Cortex of kidney (tissue), 1 donor: ENCODE results near the gene IL17B.

ENCODE experiments used
- DNase-seq: peaks from one replicate; lab custom pipeline; 2025; lab: John Stamatoyannopoulos, UW

IL17B gene

DNA sequence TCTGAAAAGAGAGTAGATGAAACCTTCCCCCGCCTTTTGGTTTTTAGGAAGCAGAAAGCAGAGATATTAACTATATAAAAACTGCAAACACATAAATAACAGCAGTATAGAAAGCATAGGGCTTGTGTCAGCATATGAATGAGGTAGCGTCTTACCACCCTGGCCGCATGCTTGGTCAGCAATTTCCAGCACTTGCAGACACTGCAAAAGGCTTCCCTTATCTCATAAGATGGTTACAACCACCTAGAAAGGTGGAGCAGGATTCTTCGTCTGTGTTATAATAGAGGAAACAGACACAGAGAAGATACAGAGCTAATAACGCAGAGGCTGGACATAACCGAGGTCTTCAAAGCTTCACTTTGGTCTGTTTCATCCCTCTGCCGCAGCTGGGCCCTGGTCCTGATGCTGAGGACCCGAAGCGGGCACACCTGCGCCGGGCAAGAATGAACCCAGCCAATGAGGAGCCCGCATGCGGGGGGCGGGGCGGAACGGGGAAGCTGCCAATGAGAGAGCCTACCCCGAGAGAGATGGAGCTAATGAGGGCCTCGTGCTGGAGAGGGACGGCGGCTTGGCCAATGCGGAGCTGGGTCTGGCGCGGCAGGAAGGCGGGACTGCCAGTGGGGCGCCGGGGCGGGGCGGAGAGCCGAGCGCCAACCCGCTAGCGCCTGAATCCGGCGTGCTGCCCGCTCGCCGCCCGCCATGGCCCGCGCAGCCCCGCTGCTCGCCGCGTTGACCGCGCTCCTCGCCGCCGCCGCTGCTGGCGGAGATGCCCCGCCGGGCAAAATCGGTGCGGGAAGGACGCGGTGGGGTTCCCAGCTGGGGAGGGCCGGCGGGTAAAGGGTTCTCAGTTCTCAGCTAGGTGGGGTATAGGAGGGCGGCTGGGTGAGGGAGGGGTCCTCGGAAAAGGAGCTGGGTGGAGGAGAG, 21.5 kb downstream of the IL17B start, which contains the start of gene PCYOX1L:
Gene PCYOX1L (plus strand): TSS at position 677 of the 924 bp plus-strand sequence. CDS start 23 bp downstream, at position 700.
- no peak for DNase-seq

GRCh38 chr5:149356391-149356790, 22.7 kb downstream of the IL17B start:
- DNase-seq = no peak

- no peak for DNase-seq
Observed at GRCh38 chr5:149355688-149356087, 23.4 kb downstream of the IL17B start.

DNA sequence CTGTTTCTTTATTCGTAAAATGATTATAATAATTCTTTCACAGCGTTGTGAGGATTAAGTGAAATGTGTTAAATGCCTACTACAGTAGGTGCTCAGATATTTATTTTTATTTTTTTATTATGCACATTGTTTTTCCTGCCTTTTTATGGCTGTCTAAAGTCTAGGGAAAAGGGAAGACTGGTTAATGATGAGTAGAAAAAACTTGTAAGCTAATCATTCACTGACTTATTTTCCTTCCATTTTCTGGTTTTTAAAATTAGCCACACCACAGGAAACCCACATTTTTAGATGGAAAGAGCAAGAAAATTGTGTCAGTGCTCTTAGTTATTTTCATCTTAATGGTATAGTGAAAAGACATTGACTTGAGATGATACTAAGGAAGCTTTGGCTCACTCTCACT, 25.2 kb downstream of the IL17B start:
- no peak for DNase-seq

GRCh38 chr5:149352169-149352568, 26.9 kb downstream of the IL17B start:
- DNase-seq = no peak

DNA sequence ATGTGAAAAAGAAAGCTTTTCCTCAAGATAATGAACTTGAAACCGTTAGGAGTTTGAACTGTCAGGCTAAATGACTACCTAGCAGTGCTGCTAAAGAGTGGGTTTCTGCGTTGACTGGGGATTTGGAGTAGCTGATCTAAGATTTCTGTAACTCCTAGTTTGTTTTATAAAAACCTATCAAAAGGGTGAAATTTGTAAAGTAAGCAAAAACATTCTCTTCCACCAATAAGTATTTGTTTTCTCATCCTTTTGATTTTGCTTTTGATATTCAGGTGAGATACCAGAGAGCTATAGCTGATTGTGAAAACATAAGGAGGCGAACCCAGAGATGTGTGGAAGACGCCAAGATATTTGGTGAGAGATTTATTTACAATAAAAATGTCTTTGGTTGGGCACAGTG, 29.7 kb downstream of the IL17B start:
- no peak for DNase-seq

GRCh38 chr5:149348518-149348917, 30.6 kb downstream of the IL17B start:
- no peak for DNase-seq

DNA sequence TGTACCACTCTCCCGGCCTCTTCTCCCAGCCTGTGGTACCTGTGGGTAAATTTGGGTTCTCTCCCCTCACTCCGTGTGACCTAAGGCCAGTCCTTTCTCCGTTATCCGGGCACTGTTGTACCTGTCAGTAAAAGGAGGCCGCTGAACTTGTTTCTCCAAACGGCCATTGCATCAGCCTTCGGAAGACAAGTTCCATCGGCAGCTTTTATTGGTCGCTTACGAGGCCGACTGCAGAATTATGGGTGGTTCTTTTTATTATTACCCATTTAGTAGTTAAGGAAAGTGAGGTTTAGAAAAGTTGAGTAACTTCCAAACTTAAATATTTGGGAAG, 33.2 kb downstream of the IL17B start:
- DNase-seq = no peak

DNA sequence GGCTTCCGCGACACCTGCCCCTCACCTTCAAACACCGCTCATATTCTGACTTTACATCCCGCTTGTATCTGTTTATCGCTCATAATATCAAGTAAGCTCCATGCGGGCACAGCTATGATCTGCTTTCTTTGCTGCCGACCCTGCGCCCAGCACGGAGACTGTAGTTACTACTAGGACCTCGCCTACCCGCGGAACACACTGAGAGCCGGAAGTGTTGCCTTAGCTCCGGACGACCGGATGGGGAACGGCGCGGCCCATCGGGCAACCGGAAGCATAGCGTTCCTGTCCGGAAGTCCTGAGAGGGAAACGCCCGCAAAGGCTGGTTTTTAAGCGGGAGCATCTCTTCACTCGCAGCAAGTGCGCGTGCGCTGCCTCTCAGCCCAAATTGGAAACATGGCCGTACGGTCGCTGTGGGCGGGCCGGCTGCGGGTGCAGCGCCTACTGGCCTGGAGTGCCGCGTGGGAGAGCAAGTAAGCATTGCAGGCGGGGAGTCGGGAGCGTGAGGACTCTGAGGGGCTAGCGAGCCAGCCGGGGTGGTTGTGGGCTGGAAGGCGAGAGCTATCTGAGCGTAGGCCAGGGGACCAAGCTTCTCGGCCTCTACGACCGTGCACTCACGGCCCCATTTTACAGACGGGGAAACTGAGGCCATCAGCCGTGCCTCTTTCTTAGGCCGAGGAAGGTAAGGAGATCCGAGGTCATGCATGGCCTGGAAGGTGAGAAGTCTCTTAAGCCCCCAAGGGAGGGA, 33.8 kb downstream of the IL17B start, which contains the start of gene GRPEL2:
Gene GRPEL2 (plus strand): TSS at position 353 of the 745 bp plus-strand sequence. CDS start 41 bp downstream, at position 394.
- peak; percentile 72 for DNase-seq

DNA sequence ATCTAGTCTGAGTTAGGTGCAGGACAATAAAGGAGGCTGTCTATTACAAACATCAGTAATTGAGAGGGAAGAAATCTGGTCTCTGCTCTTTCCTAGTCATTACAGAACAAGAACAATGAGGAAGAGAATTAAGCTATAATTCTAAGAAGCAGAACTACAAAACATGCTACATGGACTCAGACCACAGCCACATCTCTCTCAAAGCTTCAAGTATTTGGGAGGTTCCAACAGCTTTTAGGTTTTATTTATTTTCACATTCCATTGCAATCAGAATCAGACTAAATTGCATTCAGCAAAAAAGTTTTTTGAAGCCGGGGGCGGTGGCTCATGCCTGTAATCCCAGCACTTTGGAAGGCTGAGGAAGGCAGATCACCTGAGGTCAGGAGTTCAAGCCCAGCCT, 34.9 kb downstream of the IL17B start:
- no peak for DNase-seq

GRCh38 chr5:149341876-149342275, 37.2 kb downstream of the IL17B start:
- no peak for DNase-seq

DNA sequence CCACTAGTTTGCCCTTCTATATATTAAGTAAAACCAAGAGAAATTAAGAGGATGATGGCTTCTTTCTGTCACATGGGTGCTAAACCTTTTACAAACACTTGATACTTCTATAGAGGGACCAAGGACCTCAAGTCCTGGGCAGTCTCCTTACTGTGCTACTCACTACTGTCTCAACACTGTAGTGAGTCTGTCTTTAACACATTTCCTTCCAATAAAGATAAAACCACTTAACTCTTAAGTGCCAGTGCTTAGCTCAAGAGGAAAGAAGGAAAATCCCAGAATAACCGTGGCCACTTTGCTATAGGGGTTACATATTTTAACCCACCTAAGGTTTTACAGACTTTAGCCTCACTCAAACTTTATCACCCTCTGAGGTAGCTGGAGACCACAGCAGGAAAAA, 38.2 kb downstream of the IL17B start:
- no peak for DNase-seq

- DNase-seq = no peak
Observed at GRCh38 chr5:149338364-149338763, 40.7 kb downstream of the IL17B start.

DNA sequence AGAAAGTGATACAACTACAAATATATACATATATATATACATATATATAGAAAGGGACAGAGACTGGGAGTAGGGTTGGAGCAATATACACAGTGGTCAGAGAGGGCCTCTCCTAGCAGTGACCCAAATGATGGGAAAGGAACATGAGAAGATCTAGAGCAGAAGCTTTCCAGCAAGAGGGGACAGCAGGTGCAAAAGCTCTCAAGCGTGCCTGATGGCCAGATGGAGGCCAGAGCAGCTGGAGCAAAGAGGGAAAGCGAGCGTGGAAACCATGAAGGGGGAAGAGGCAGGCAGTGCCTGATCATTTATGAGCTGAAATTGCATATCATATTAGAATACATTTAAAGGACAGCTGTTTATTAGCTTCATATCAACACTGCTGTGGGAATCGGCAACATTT, 41.4 kb downstream of the IL17B start:
- DNase-seq = no peak

DNA sequence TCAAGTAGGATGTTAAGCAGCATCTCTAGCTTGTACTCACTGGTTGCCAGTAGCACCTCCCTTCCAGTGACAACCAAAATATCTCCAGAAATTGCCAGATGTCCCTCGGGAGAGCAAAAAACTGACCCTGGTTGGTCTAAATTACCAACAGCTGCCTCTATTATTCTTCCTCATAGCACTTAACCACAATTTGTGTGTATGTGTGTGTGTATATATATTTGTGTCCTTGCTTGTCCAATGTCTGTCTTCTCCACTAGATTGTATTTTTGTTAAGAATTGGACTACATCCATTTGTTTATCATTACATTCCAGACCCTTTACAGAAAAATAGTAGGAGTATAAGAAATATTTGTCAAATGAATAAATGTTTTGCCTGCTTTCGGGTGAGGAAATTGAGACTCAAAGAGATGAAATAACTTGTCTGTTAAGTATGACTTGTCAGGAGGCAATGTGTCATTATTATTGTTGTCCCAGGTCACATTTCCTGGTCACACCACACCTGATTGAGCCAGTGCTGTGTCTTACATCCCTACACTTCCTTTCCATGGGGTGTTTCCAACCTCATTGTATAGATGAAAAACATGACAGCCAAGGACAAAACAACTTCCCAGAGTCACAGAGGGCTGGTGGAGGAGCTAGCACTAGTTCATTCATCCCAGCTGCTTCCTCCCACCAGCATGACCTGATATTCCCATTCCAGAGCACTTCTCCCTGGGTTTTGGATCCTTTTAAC, 45.2 kb downstream of the IL17B start:
- no peak for DNase-seq

DNA sequence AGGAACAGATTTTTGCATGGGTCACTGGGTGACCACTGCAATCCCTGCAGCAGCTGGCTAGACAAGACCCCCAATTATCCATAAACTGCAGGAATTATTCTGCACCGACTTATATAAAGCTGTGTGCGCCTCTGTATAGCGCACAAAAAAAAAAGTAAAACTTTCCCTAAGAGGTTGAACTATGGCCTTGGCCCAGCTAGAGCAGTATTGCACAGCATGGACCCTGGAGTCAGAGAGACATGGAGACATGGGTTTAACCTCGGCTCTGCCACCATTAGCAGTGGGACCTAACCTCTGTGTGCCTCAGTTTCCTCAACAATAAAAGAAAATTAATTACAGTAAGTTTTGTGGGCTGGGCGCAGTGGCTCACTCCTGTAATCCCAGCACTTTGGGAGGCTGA, 50.9 kb downstream of the IL17B start:
- DNase-seq = no peak

DNA sequence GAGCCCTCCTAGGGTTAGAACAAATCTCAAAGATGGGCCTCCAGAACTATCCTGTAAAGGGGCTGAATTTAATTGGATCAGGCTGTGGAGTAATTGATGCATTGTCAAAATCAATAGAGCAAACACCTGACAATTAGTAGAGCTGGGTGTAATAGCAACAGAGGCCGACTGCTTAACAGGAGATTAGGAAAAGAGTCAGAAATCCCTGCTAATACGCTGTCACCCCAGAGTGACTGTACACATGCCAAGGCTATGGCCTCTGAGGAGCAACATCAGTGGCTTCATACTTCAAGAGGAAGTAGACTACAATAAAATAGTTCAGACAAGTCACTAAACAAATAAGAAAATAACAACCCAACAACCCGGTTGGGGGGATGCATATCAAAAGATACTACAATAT, 52.5 kb downstream of the IL17B start:
- DNase-seq = no peak

DNA sequence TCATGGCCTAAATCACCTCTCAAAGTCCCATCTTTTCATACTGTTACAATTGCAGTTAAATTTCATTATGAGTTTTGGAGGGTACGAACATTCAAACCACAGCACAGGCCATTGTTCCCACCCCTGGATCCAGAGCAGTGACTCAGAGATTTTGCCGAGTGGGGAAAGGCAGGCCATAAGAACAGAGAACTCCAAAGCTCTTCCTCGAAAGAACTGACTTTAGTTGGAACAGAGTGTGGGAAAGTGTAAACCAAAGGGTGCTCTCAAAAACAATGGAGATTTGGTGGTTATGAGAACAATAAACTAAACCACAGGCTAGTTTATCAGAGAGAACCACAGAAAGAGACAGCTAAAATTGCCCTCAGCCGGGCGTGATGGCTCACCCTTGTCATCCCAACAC, 53.2 kb downstream of the IL17B start:
- DNase-seq = no peak

DNA sequence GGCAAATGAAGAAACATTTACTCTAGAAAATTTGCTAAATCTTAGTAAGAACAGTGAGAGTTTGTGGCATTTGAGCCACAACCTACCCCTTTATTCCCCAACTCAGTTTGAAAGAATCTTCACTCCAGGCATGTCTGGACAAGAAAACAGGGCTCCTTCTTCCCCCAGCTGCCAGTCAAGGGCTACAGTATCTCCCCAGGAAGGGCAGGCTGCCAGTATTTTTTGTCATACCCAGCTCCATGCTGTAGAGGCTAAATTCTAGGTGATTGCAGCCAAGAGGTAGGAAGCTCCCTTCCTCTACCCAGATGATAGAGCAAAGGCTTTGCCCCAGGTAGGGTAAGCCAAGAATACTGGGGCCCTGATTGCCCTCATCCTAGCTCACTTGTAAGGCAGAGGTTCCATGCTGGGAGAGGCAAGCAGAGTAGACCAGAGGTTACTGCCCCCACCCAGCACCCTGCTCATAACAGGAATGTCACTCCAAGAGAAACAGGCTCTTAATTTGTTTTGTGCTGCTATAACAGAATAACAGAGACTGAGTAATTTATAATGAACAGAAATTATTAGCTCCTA, 53.8 kb downstream of the IL17B start:
- no peak for DNase-seq

- DNase-seq = no peak
Observed at GRCh38 chr5:149324641-149325040, 54.5 kb downstream of the IL17B start.
